CD4-positive, alpha-beta T cell treated with Interferon alpha-2 for 1 hour (primary cell): ENCODE data around the gene NUS1.
"Not testable (repeated sequence)": the region's sequence is repeated elsewhere in the genome, so short reads cannot be mapped to it uniquely, and the experiment has no call there.

Source experiments
- DNase-seq, 2 donors: peaks; one replicate each; pipeline ENCODE4 v3.0.0-alpha.2; 2020 to 2022

The NUS1 gene

DNA sequence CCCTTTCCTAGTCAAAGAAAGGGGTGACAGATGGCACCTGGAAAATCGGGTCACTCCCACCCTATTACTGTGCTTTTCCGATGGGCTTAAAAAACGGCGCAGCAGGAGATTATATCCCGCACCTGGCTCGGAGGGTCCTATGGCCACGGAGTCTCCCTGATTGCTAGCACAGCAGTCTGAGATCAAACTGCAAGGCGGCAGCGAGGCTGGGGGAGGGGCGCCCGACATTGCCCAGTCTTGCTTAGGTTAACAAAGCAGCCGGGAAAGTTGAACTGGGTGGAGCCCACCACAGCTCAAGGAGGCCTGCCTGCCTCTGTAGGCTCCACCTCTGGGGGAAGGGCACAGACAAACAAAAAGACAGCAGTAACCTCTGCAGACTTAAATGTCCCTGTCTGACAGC is 46.3 kb downstream of the NUS1 start:
- not testable (repeated sequence) for DNase-seq

DNA sequence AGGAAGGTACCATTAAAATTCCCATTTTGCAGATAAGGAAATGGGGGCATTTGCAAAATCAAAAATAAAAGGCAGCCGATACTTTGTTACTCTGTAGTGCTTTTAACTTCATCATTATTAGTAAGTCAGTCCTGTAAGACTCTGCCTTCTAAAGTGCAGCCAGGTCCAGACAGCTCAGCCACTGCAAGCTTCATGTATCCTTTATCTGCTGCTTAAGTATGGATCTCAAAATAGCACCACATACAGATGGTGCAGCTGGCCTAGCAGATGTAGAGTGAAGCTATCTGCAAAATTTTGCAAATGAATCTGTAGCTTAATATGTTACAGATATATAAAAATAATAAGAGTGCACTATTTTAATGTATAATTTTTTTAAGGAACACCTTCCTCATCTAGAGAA is 53.4 kb downstream of the NUS1 start:
- no peak for DNase-seq

DNA sequence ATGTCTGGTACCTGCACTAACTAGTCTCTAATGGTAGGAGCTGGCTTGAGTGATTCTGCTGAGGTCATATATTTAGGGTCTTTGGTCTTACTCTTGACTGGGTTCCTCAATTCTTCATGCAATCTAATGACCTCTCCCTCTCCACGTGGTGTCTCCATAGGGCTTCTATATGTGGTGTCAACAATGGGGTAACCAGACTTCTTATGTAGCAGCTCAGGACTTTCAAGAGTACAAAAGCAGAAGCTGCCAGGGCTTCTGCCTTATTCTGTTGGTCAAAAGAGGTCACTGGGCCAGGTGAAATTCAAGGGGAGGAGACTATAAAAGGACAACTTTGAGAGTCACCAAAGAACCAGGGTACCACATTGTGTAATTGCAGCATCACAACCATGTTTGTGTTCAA is 54.3 kb downstream of the NUS1 start:
- no peak for DNase-seq

DNA sequence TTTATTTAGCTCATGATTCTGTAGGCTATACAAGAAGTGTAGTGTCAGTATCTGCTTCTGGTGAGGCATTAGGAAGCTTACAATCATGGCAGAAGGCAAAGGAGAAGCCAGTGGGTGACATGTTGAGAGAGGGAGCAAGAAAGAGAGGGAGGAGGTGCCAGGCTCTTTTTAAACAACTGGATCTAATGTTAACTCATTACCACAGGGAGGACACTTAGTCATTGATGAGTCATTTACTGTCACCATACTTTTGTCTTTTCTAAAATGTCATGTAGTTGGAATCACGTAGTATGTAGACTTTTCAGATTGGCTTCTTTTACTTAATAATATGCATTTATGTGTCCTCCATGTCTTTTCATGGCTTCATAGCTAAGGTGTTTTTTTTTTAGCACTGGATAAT is 58.1 kb downstream of the NUS1 start:
- DNase-seq: no peak

GRCh38 chr6:117739869-117740268 is 64.6 kb downstream of the NUS1 start:
- DNase-seq: no peak

- DNase-seq: no peak
Observed at GRCh38 chr6:117740605-117741004, 65.3 kb downstream of the NUS1 start.

DNA sequence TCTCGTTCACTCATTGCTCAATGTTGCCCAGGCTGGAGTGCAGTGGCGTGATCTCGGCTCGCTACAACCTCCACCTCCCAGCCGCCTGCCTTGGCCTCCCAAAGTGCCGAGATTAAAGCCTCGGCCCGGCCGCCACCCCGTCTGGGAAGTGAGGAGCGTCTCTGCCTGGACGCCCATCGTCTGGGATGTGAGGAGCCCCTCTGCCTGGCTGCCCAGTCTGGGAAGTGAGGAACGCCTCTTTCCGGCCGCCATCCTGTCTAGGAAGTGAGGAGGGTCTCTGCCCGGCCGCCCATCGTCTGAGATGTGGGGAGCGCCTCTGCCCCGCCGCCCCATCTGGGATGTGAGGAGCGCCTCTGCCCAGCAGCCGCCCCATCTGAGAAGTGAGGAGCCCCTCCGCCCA is 75.4 kb downstream of the NUS1 start:
- DNase-seq: not testable (repeated sequence)
